NCI-H226 (cell line): Measurements from ENCODE around the gene CCDC97.
"Not testable (repeated sequence)": the region's sequence is repeated elsewhere in the genome, so short reads cannot be mapped to it uniquely, and the experiment has no call there.

Experiments
- DNase-seq: peaks from one replicate; pipeline ENCODE4 v3.0.0-alpha.2; 2015

CCDC97 gene

DNA sequence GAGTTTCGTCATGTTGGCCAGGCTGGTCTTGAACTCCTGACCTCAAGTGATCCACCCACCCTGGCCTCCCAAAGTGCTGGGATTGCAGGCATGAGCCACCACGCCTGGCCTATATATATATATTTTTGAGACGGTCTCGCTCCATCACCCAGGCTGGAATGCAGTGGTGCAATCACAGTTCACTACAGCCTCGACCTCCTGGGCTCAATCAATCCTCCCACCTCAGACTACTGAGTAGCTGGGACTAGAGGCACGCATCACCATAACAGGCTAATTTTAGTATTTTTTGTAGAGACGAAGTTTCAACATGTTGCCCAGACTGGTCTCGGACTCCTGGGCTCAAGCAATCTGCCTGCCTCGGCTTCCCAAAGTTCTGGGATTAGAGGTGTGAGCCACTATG lies 36.9 kb downstream of the CCDC97 start:
- not testable (repeated sequence) for DNase-seq

- DNase-seq = peak; percentile 24
Measured at GRCh38 chr19:41350735-41351338, 40.9 kb downstream of the CCDC97 start.

- DNase-seq = peak; percentile 70
Measured at GRCh38 chr19:41351339-41352245, 41.6 kb downstream of the CCDC97 start.

DNA sequence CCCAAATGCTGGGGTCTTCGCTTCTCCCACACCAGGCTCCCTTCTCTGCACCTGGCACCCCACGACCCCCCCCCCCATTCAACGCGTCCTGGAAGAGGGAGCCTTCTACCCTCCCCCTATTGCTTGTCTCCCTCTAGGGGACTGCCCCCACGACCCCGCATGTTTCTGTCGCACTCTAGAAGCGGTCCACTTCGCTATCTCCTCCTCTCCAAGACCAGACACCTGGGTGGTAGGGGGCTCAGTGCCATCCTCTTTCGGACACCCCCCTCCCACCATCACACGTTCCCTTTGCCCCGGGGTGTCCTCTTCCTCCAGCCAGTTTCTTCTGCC lies 42.3 kb downstream of the CCDC97 start:
- DNase-seq = no peak

GRCh38 chr19:41352609-41353465 lies 42.9 kb downstream of the CCDC97 start:
- DNase-seq = peak; percentile 61

GRCh38 chr19:41353466-41354342 lies 43.7 kb downstream of the CCDC97 start, which contains the start of gene TGFB1:
TGFB1 (minus strand) TSS chr19:41353922; CDS start chr19:41353044, 878 bp downstream.
- peak; percentile 81 for DNase-seq

- no peak for DNase-seq
Measured at GRCh38 chr19:41354343-41354953, 44.5 kb downstream of the CCDC97 start.

DNA sequence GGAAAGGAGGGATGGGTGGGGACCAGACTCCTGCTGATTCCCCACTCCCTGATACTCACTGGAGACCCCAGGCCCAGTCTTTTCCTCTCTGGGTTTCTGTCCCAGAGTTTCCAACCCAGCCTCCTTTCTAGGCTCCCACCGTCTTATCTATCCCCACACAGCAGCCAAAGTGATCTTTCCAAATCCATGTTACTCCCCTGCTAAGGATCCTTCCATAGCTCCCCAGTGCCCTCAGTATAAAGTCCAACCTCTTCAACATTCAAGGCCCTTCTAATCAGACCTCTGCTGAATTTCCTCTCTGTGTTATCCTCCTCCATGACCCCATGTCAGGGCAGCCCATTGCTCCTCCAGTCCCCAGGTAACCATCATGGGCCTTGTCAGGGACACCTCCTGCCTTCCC lies 45.1 kb downstream of the CCDC97 start:
- DNase-seq = no peak

- no peak for DNase-seq
Measured at GRCh38 chr19:41355802-41356201, 45.8 kb downstream of the CCDC97 start.

DNA sequence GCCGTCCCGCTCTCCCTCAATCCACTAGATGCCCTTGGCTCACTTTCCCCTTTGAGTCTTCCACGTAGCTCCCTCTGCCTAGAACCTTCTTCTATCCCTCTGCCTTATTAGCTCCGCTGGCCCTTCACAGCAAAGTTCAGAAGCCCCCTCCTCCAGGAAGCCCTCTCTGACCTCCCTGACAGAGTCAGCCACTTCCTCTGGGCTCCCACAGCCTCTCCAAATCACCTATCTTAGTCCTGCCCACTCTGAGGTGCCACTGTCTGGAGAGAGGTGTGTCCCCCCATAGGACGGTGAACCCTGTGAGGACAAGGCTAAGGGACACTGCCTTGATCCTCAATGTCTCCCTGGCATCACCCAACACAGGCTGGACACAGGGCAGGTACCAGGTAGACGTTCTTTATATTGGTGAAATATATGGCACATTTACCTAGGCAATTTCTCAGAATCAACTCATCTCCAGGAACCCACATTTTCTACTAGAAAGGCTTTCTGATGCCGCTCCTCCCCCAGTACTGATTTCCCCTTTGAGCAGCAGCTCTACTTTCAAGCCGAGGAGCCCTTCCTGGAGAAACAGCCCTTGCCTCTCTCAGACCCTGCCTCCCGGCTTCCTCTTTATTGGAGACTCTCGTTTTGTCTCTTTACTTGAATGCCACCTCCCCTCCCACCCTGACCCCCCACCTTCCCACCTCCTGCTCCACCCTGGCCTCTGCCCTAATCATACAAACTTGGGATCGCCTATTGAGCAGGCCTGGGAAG lies 47.2 kb downstream of the CCDC97 start:
- no peak for DNase-seq

DNA sequence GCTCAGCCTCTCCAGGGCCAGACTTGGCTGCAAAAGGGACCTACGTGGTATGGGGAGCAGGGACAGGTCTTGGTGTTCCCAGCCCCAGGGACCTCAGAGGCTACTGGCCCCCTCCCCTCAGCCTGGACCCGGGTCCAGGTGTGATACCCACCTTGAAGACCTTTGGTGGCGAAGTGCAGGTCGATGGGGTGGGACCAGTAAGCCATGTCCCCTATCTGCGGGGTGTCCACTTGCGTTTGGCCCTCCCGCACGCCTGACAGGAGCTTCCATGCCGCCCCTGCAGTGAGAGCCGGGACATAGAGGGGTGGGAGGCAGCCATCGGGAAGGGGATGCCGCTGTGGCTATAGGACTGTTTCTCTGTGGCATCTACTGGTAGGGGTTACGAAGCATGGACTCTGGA lies 47.8 kb downstream of the CCDC97 start:
- no peak for DNase-seq

GRCh38 chr19:41359741-41360140 lies 49.8 kb downstream of the CCDC97 start:
- DNase-seq = no peak

DNA sequence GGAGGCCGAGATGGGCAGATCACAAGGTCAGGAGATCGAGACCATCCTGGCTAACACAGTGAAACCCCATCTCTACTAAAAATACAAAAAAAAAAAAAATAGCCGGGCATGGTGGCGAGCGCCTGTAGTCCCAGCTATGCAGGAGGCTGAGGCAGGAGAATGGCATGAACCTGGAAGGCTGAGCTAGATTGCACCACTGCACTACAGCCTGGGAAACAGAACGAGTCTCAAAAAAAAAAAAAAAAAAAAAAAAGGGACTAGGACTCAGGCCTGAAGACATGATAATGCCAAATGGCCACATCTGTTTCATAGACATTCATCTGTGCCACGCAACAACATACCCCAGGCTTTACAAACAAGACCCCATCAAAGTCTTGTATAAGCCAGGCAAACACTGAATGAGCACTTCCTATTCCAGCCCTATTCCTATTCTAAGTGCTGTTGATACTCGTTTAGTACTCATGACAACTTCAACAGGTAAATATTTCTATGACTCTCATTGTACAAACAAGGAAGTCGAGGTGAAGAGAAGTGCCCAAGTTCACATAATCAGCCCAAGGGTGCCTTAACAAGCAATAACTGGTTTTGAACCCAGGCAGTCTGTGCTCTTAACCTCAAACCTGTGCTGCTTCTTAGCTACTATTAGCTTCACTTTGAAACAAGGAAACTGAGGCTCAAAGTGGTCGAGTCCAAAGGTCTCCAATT lies 52.3 kb downstream of the CCDC97 start:
- no peak for DNase-seq

- no peak for DNase-seq
Measured at GRCh38 chr19:41363371-41363752, 53.4 kb downstream of the CCDC97 start.

DNA sequence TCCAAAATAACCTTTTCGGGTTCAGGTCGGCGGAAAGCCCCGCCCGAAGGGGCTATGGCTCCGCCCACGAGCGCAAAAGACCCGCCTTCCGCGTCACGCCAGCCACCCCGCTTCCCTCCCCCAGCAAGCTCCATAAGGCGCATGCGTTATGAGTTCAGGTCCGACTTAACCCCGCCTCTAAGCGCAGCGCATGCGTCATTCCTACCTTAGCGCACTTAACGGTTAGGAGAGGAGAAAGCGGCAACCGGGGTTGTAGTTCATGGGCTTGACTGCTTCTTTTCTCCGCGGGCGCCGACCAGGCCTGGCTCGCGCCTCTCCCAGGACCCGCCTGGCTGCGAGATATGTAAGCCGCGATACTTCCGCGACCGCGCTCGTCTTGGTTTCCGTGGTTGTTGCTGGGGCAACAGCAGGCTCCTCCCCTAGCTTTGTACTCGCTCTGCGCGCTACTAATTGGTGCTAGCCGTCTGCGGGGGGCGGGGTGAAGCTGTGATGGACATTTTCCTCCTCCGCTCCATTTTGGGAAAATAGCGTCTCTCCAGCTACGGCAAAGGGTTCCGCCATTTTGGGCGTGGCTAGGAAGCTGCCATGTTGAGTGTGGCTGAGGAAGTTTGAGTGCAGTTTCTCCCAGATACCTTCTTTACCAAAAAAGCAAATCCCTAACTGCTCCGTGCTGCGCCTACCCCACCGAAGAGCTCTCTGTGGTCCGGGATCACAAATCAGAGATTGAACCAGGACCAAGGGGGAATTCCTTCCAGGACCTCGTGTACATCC lies 54.0 kb downstream of the CCDC97 start, which contains the start of gene B9D2:
TSS of gene B9D2 (minus strand) at position 397 of the 771 bp plus-strand sequence. CDS start 630 bp downstream, outside the sequence.
- peak; percentile 96 for DNase-seq

GRCh38 chr19:41364524-41365391 lies 54.8 kb downstream of the CCDC97 start:
- DNase-seq = no peak

DNA sequence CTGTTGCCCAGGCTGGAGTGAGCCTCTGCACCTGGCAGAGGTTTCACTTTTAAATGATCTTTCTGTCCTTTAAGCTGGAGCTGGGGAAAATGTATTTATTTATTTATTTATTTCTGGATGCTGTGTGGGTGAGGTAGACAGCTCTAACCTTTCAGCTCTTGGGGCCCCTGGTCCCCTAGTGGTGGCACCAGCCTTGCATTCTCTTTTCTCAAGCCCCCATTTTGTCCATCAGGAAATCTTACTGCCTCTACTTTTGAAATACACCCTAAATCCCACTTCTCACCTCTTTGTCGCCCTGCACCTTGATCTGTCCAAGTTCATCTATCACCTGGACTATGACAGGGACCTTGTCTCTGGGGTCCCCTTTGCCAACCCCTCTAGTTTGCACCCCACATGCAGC lies 56.1 kb downstream of the CCDC97 start:
- DNase-seq = no peak

DNA sequence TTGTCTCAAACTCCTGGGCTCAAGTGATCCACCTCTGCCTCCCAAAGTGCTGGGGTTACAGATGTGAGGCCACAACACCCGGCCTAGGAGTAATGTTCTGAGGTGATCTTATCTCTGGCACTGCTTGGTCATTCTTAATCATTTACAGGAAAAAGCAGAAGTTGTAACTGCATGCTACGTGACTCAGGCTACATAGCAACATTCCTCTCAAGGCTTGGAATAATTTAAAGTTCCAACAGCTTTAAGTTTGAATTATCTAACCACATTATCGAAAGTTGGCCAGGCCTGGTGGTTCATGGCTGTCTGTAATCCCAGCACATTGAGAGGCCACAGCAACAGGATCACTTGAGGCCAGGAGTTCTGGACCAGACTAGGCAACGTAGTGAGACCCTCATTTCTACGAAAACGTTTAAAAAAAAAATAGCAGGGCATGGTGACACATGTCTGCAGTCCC lies 57.9 kb downstream of the CCDC97 start:
- DNase-seq = peak; percentile 75
